Measurements from ENCODE around the gene EIF3L.

The EIF3L gene

DNA sequence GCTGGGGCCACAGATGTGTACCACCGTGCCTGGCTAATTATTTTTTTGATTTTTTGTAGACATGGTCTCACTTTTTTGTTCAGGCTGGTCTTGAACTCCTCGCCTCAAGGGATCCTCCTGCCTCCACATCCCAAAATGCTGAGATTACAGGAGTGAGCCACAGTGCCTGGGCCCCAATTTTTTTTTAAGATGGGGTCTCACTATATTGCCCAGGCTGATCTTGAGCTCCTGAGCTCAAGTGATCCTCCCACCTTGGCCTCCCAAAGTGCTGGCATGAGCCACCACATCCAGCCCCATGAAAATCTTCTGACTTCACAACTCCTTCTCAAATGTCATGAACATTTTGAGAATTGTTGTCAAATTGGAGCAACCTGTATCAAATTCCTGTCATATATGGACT lies 2.8 kb upstream of the EIF3L start:
- TF ChIP-seq, protein P1, sequence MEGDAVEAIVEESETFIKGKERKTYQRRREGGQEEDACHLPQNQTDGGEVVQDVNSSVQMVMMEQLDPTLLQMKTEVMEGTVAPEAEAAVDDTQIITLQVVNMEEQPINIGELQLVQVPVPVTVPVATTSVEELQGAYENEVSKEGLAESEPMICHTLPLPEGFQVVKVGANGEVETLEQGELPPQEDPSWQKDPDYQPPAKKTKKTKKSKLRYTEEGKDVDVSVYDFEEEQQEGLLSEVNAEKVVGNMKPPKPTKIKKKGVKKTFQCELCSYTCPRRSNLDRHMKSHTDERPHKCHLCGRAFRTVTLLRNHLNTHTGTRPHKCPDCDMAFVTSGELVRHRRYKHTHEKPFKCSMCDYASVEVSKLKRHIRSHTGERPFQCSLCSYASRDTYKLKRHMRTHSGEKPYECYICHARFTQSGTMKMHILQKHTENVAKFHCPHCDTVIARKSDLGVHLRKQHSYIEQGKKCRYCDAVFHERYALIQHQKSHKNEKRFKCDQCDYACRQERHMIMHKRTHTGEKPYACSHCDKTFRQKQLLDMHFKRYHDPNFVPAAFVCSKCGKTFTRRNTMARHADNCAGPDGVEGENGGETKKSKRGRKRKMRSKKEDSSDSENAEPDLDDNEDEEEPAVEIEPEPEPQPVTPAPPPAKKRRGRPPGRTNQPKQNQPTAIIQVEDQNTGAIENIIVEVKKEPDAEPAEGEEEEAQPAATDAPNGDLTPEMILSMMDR (conservative IDR thresholded peaks at IDR 0.05; ENCODE audit: low read depth, low read length), result no peak
- Histone ChIP-seq H3K27ac (no peak overlapping the region), H3K4me3 (IDR thresholded peaks at IDR 0.05; ENCODE audit: insufficient read depth, low read depth, low read length) (no peak overlapping the region), H3K4me1 (ENCODE audit: low read depth, poor library complexity, severe bottlenecking) (peaks cover 25% of the 10 kb centered on the region), H3K9ac (no peak overlapping the region), H4K20me1 (ENCODE audit: insufficient read depth) (0 out of 2 replicates have a peak, but pooled peaks cover 3% of the 10 kb centered on the region), H3K79me2 (ENCODE audit: insufficient read depth, low read depth) (peaks cover 35% of the 10 kb centered on the region), H3K27me3 (ENCODE audit: insufficient read depth, low read depth) (no peaks in the 10 kb centered on the region), H3K4me2 (no peak overlapping the region), H3K36me3 (ENCODE audit: insufficient read depth) (peaks cover 7% of the 10 kb centered on the region; the same call in 1 of the 2 replicates), H2AFZ (ENCODE audit: low read depth) (no peak overlapping the region)

DNA sequence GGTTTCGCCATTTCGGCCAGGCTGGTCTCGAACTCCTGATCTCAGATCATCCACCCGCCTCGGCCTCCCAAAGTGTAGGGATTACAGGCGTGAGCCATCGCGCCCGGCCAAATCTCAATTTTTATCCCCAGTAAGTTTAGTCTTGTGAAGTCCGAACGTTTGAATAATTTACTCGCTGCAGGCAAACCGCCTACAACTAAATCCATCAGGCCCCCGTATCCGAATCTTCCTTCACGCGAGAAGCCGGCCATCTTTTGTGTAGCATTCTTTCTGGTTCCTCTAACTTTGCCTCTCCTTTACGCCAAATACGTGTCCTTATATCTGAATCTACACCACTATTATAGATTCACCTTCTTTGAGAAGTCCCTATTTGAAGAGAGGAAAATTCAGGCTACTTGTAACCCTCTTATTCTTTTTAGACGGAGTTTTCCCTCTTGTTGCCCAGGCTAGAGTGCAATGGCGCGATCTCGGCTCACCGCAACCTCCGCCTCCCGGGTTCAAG lies 581 bp upstream of the EIF3L start:
- H3K9ac ChIP-seq, result peak overlapping the region; percentile 77
- H3K4me3 ChIP-seq (IDR thresholded peaks at IDR 0.05; ENCODE audit: insufficient read depth, low read depth, low read length), result no peak overlapping the region
- H4K20me1 ChIP-seq (ENCODE audit: insufficient read depth), result 0 out of 2 replicates have a peak, but pooled peaks cover 3% of the 10 kb centered on the region
- peak overlapping the region; percentile 47 for H3K4me2 ChIP-seq
- peaks cover 31% of the 10 kb centered on the region for H3K79me2 ChIP-seq (ENCODE audit: insufficient read depth, low read depth)
- no peaks in the 10 kb centered on the region for H3K27me3 ChIP-seq (ENCODE audit: insufficient read depth, low read depth)
- H3K4me1 ChIP-seq (ENCODE audit: low read depth, poor library complexity, severe bottlenecking), result peaks cover 12% of the 10 kb centered on the region
- H2AFZ ChIP-seq (ENCODE audit: low read depth), result peak overlapping the region; percentile 77
- peak overlapping the region; percentile 67 for H3K27ac ChIP-seq
- TF ChIP-seq, protein P1 (conservative IDR thresholded peaks at IDR 0.05; ENCODE audit: low read depth, low read length), result no peak
- H3K36me3 ChIP-seq (ENCODE audit: insufficient read depth), result peaks cover 15% of the 10 kb centered on the region; the same call in 1 of the 2 replicates

DNA sequence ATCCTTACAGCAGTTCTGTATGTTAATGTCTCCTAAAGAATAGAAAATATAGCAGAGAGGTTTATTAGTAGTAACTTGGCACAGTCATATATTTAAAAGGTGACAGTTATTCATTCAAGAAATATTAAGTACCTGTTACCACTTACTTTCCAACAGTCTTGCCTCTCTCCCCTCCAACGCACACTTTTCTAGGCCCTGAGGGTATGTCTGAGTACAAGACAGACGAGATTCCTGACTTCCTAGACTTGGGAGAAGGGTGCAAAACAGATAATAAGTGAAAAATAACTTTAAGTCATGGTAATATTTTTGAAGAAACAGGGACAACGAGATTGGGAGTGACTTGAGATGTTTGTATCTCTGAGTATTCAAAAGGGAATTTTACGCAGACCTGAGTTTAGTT lies 1.6 kb downstream of the EIF3L start:
- TF ChIP-seq, protein P1 (conservative IDR thresholded peaks at IDR 0.05; ENCODE audit: low read depth, low read length), result no peak
- Histone ChIP-seq H4K20me1 (ENCODE audit: insufficient read depth) (0 out of 2 replicates have a peak, but pooled peaks cover 3% of the 10 kb centered on the region), H3K79me2 (ENCODE audit: insufficient read depth, low read depth) (peaks cover 36% of the 10 kb centered on the region), H3K9ac (no peak overlapping the region), H3K27me3 (ENCODE audit: insufficient read depth, low read depth) (no peaks in the 10 kb centered on the region), H2AFZ (ENCODE audit: low read depth) (no peak overlapping the region), H3K4me1 (ENCODE audit: low read depth, poor library complexity, severe bottlenecking) (peaks cover 12% of the 10 kb centered on the region), H3K36me3 (ENCODE audit: insufficient read depth) (peaks cover 22% of the 10 kb centered on the region; the same call in 1 of the 2 replicates), H3K4me2 (peak overlapping the region; percentile 99), H3K4me3 (IDR thresholded peaks at IDR 0.05; ENCODE audit: insufficient read depth, low read depth, low read length) (no peak overlapping the region), H3K27ac (no peak overlapping the region)

DNA sequence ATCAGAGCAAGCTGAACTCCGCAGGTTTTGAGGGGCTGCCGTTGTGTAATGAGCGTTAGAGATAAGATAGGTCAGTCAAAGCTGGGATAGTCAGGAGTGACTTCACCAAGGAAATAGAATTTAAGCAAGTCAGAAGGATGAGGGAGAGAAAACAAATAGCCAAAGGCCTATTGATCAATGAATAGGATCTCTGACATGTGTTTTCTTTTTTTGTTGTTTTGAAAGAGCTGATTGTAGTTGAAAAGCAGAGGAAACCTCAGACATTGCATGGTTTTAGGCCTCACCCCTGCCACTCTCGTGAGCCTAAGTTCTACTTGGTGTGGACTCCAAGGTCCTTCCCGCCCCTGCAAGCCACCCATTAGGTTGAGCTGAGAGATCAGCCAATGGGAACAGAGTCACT lies 3.2 kb downstream of the EIF3L start:
- TF ChIP-seq, protein P1 (conservative IDR thresholded peaks at IDR 0.05; ENCODE audit: low read depth, low read length), result no peak
- Histone ChIP-seq H3K4me3 (IDR thresholded peaks at IDR 0.05; ENCODE audit: insufficient read depth, low read depth, low read length) (no peak overlapping the region), H4K20me1 (ENCODE audit: insufficient read depth) (0 out of 2 replicates have a peak, but pooled peaks cover 3% of the 10 kb centered on the region), H3K27me3 (ENCODE audit: insufficient read depth, low read depth) (no peaks in the 10 kb centered on the region), H3K36me3 (ENCODE audit: insufficient read depth) (peaks cover 23% of the 10 kb centered on the region; the same call in 1 of the 2 replicates), H3K9ac (no peak overlapping the region), H3K4me2 (no peak overlapping the region), H3K79me2 (ENCODE audit: insufficient read depth, low read depth) (peaks cover 36% of the 10 kb centered on the region), H3K4me1 (ENCODE audit: low read depth, poor library complexity, severe bottlenecking) (peaks cover 12% of the 10 kb centered on the region), H3K27ac (no peak overlapping the region), H2AFZ (ENCODE audit: low read depth) (no peak overlapping the region)
